Chondrocyte (in vitro differentiated cells): ENCODE data around the gene PCMTD2. TPM values are rescaled to one million over a fixed set of nuclear protein-coding genes. Genes with fewer than 3 reads are reported as not detected.
"Not testable (repeated sequence)": the region's sequence is repeated elsewhere in the genome, so short reads cannot be mapped to it uniquely, and the experiment has no call there.

Source experiments
- DNase-seq: peaks from one replicate; pipeline ENCODE4 v3.0.0; 2021; ENCODE audit warnings: mixed read lengths, low spot score
- H3K27ac Mint-ChIP-seq: one replicate; pipeline ENCODE4 v1.8.0; 2021; ENCODE audit warnings: mild to moderate bottlenecking, moderate library complexity, mixed read lengths; ENCODE audit not compliant: unreplicated experiment
- H3K27me3 Mint-ChIP-seq: 2 replicates; pipeline ENCODE4 v1.8.0; 2021; ENCODE audit warnings: low read depth, mixed read lengths
- H3K36me3 Mint-ChIP-seq: 2 replicates; pipeline ENCODE4 v1.8.0; 2021; ENCODE audit warnings: low read depth, mixed read lengths
- H3K4me1 Mint-ChIP-seq: 2 replicates; pipeline ENCODE4 v1.8.0; 2021; ENCODE audit warnings: low read depth, mild to moderate bottlenecking, mixed read lengths
- H3K4me3 Mint-ChIP-seq: one replicate; pipeline ENCODE4 v1.8.0; 2021; ENCODE audit warnings: mild to moderate bottlenecking, moderate library complexity, mixed read lengths; ENCODE audit not compliant: unreplicated experiment
- H3K9me3 Mint-ChIP-seq: 2 replicates; pipeline ENCODE4 v1.8.0; 2021; ENCODE audit warnings: low read depth, mixed read lengths
- CTCF ChIP-seq: fragments of 200-600 bp; sonication (generic); IDR thresholded peaks from 2 replicates; pipeline ENCODE4 v1.5.0; 2021; ENCODE audit warnings: antibody characterized with exemption, mild to moderate bottlenecking, moderate library complexity
- total RNA-seq: library from RNA; stranded (reverse); gene quantifications from 3 replicates; pipeline ENCODE4 v1.2.1, GENCODE V29; 2021

Gene PCMTD2
- total RNA-seq, 1 donor from 2014 or later, result 38.1 TPM

- no peak overlapping the region for H3K27ac Mint-ChIP-seq
- peaks cover 8% of the 10 kb centered on the region for H3K27me3 Mint-ChIP-seq
- no peaks in the 10 kb centered on the region for H3K9me3 Mint-ChIP-seq
- no peaks in the 10 kb centered on the region for H3K4me1 Mint-ChIP-seq
- DNase-seq, result no peak
- no peak for TF ChIP-seq CTCF
- H3K36me3 Mint-ChIP-seq, result no peaks in the 10 kb centered on the region
- H3K4me3 Mint-ChIP-seq, result no peak overlapping the region
Observed at GRCh38 chr20:64283646-64284045, 28.1 kb downstream of the PCMTD2 start.

DNA sequence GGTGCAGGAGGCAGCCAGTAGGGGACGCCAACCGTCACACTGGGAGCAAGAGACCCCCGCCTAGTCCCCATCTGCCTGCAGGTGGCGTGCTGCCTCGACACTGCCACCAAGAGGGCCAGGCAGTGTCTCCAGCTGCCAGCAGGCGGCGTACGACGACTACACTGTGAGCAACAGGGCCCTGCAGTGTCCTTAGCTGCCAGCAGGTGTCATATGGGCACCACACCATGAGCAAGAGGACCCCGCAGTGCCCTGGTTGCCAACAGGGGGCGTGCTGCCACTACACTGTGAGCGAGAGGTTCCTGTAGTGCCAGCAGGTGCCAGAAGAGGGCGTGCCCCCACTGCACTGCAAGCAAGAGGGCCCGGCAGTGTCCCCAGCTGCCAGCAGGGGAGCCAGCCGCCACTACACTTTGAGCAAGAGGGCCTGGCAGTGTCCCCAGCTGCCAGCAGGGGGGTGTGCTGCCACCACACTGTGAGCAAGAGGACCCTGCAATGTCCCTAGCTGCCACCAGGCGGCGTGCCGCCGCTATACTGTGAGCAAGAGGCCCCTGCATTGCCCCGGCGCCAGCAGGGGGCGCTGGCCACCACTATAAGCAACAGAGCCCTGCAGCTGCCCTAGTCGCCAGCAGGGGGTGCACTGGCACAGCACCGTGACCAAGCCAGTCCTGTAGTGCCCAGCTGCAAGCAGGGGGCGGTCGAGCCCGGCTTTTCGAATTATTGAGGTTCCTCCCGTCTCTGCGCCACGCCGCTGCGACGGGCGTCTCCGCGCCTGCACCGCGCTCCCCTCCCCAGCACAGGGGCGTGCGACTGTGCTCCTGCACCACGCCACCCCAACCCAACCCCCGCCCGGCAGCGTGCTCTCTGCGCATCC is 30.3 kb downstream of the PCMTD2 start:
- DNase-seq, H3K27ac Mint-ChIP-seq, H3K4me1 Mint-ChIP-seq, H3K36me3 Mint-ChIP-seq, H3K4me3 Mint-ChIP-seq, H3K9me3 Mint-ChIP-seq, H3K27me3 Mint-ChIP-seq: not testable (repeated sequence)
- peak; percentile 85 for TF ChIP-seq CTCF

- DNase-seq, H3K36me3 Mint-ChIP-seq, H3K9me3 Mint-ChIP-seq, H3K27ac Mint-ChIP-seq, H3K4me1 Mint-ChIP-seq, H3K4me3 Mint-ChIP-seq, H3K27me3 Mint-ChIP-seq: not testable (repeated sequence)
Observed at GRCh38 chr20:64286447-64287263, 31.1 kb downstream of the PCMTD2 start.

GRCh38 chr20:64287264-64287590 is 31.7 kb downstream of the PCMTD2 start:
- not testable (repeated sequence) for H3K27ac Mint-ChIP-seq

GRCh38 chr20:64292167-64292566 is 36.6 kb downstream of the PCMTD2 start:
- not testable (repeated sequence) for H3K9me3 Mint-ChIP-seq, H3K36me3 Mint-ChIP-seq, H3K27me3 Mint-ChIP-seq, H3K27ac Mint-ChIP-seq, H3K4me1 Mint-ChIP-seq, H3K4me3 Mint-ChIP-seq, DNase-seq

More at GRCh38 chr20:64287264-64287590, 31.7 kb downstream of the PCMTD2 start:
- not testable (repeated sequence) for H3K36me3 Mint-ChIP-seq, H3K4me1 Mint-ChIP-seq, DNase-seq, H3K9me3 Mint-ChIP-seq, H3K4me3 Mint-ChIP-seq, H3K27me3 Mint-ChIP-seq

DNA sequence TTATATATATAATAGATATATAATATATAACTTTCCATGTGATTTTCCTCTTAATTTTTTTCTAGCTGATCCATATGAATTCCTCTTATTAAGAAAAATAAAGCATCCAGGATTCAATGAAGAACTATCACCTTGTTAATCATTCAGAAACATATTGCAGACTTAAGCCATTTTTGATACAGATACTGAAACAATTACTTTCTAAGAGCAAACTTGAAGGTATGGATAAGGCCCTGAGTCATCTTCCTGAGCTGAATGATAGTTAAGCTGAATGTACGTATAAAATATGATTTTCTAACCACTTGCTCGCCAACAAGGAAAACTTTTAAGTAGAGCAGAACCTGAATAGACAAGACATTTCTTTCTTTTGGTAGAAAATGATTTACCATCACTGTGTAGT is 47.5 kb downstream of the PCMTD2 start:
- H3K4me1 Mint-ChIP-seq, DNase-seq, H3K36me3 Mint-ChIP-seq, H3K27ac Mint-ChIP-seq, H3K4me3 Mint-ChIP-seq, H3K9me3 Mint-ChIP-seq, H3K27me3 Mint-ChIP-seq: not testable (repeated sequence)

- H3K4me3 Mint-ChIP-seq, H3K36me3 Mint-ChIP-seq, DNase-seq, H3K27ac Mint-ChIP-seq, H3K9me3 Mint-ChIP-seq, H3K4me1 Mint-ChIP-seq: not testable (repeated sequence)
- peaks cover 22% of the 10 kb centered on the region for H3K27me3 Mint-ChIP-seq
Observed at GRCh38 chr20:64313761-64314160, 58.2 kb downstream of the PCMTD2 start.

DNA sequence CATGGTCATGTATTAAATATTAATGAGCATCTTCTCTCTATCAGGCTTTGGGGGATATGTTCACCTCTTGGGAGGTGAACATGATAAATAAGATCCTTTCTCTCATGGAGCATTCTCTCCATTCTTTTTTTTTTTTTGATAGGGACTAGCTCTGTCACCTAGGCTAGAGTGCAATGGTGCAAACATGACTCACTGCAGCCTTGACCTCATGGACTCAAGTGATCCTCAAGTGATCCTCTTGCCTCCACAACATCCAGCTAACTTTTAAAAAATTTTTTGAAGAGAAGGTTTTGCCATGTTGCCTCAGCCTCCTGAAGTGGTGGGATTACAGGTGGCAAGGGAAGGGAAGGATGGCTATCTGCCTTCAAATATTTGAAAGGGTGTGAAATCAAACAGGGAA is 59.8 kb downstream of the PCMTD2 start:
- not testable (repeated sequence) for H3K27ac Mint-ChIP-seq, H3K9me3 Mint-ChIP-seq, H3K4me3 Mint-ChIP-seq, H3K4me1 Mint-ChIP-seq, H3K36me3 Mint-ChIP-seq, DNase-seq
- peaks cover 20% of the 10 kb centered on the region for H3K27me3 Mint-ChIP-seq

DNA sequence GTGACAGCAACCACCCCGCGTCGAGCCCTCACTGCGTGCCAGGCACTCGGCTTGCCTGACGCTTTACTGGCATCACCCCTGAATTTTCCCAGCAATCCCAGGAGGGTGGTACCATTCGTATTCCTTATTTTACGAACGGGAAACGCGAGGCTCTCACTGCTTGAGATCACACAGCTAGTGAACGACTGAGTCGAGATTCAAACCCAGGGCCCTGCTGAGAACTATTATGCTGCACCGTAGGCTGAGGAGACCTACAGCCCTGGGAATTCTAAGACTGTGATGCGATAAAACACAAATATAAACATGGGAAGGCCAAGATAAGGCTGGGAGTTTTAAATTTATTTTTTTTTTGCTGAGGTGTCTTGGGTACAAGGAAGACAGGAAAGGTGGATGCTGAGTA is 60.3 kb downstream of the PCMTD2 start:
- H3K36me3 Mint-ChIP-seq, H3K9me3 Mint-ChIP-seq, H3K27ac Mint-ChIP-seq, DNase-seq, H3K4me1 Mint-ChIP-seq: not testable (repeated sequence)
- peak overlapping the region; percentile 57 for H3K4me3 Mint-ChIP-seq
- H3K27me3 Mint-ChIP-seq, result peaks cover 20% of the 10 kb centered on the region
